Spleen (tissue), 13 donors: Measurements from ENCODE around the gene GAGE2A. TPM values are rescaled to one million over a fixed set of nuclear protein-coding genes. Genes with fewer than 3 reads are reported as not detected.
"Not testable (repeated sequence)": the region's sequence is repeated elsewhere in the genome, so short reads cannot be mapped to it uniquely, and the experiment has no call there.

Source experiments
- DNase-seq: peaks from one replicate; pipeline ENCODE4 v3.0.0-alpha.2; 2020
- H3K27ac ChIP-seq, 8 donors: fragments of 200-600 bp; sonication (generic) in 7 of 8; 1 replicate in 4 of 8; 2 replicates in 4 of 8; pipeline versions ENCODE4 v1.5.0 to v1.8.0; 2016 to 2021; ENCODE audit warnings: inconsistent platforms in 4 of 8, mild to moderate bottlenecking in 4 of 8, moderate library complexity in 1 of 8
- H3K27me3 ChIP-seq, 7 donors: fragments of 200-600 bp; sonication (generic) in 6 of 7; replicated peaks in 1 of 7; 1 replicate in 4 of 7; 2 replicates in 3 of 7; pipeline versions ENCODE4 v1.5.0 to v1.8.0; 2016 to 2021; ENCODE audit warnings: inconsistent platforms in 3 of 7, mild to moderate bottlenecking in 1 of 7
- H3K36me3 ChIP-seq, 6 donors: fragments of 200-600 bp; sonication (generic) in 5 of 6; 1 replicate in 4 of 6; 2 replicates in 2 of 6; pipeline versions ENCODE4 v1.5.0 to v1.8.0; 2016 to 2021; ENCODE audit warnings: inconsistent platforms in 2 of 6
- H3K4me1 ChIP-seq, 6 donors: fragments of 200-600 bp; sonication (generic) in 5 of 6; 1 replicate in 3 of 6; 2 replicates in 3 of 6; pipeline versions ENCODE4 v1.5.0 to v1.8.0; 2016 to 2021; ENCODE audit warnings: inconsistent platforms in 3 of 6
- H3K4me3 ChIP-seq, 8 donors: fragments of 200-600 bp; sonication (generic) in 7 of 8; 1 replicate in 4 of 8; 2 replicates in 4 of 8; pipeline versions ENCODE4 v1.5.0 to v1.8.0; 2016 to 2021; ENCODE audit warnings: inconsistent platforms in 4 of 8, mild to moderate bottlenecking in 4 of 8, moderate library complexity in 2 of 8
- H3K9me3 ChIP-seq, 8 donors: fragments of 200-600 bp; sonication (generic) in 7 of 8; 1 replicate in 4 of 8; 2 replicates in 4 of 8; pipeline versions ENCODE4 v1.5.0 to v1.8.0; 2016 to 2021; ENCODE audit warnings: inconsistent platforms in 4 of 8
- WGBS, 5 donors: extraction: QIAGEN DNeasy Blood & Tissue Kit in 3 of 5; methylation state at CpG; one replicate each; pipeline versions ENCODE4 v1.1.5 to v1.1.7; 2013 to 2018; 5-methylcytosine and 5-hydroxymethylcytosine counted together
- intact Hi-C: fragments of 100-400 bp; cut with DNase I; formaldehyde crosslinking; loops from one replicate; pipeline ENCODE4 v1.15.0; 2023; ENCODE audit warnings: low total_unique reads
- long read RNA-seq, 2 donors: transcript quantifications; one replicate each; lab custom pipeline, GENCODE V29; 2026
- polyA plus RNA-seq, 3 donors: library from polyadenylated mRNA; stranded (reverse); fragments of 200-250 nt; gene quantifications; one replicate each; pipeline ENCODE4 v1.2.1, GENCODE V29; 2013
- total RNA-seq, 7 donors: library from RNA; depleted of rRNA in 3 of 7; stranded (reverse); fragments of >200 nt in 3 of 7; fragmentation: NEBNext Ultra II Directional in 4 of 7; extraction: Animal tissue kit (Norgen Biotek cat#: 25700) in 4 of 7; gene quantifications; one replicate each; pipeline versions ENCODE4 v1.1.0 to v1.2.1, GENCODE V29; 2016 to 2021
- donor health status: healthy with polysubstance abuse.
- donor health status: DM: no; HTN: no; CAD: no; lungs with moderate emphysema.
- donor health status: DM: no; HTN: no; CAD: no.
- donor health status: Bipolar disorder and iron deficiency.
- donor health status: healthy.
- donor health status: DM: no; HTN: no; CAD: no.
- donor health status: DM: yes; HTN: yes; CAD: no.

The GAGE2A gene, protein sequence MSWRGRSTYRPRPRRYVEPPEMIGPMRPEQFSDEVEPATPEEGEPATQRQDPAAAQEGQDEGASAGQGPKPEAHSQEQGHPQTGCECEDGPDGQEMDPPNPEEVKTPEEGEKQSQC
- total RNA-seq (not detected), polyA plus RNA-seq (not detected)
- long read RNA-seq, donor 1: 0 reads
- long read RNA-seq, donor 2: 0 reads

DNA sequence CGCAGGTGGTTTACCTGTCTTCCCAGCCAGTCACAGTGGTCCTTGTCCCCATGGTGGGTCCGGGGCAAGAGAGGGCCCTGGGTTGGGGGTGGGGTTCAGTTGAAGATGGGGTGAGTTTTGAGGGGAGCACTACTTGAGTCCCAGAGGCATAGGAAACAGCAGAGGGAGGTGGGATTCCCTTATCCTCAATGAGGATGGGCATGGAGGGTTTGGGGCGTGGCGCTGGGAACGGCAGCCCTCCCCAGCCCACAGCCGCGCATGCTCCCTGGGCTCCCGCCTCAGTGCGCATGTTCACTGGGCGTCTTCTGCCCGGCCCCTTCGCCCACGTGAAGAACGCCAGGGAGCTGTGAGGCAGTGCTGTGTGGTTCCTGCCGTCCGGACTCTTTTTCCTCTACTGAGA, at the start of gene GAGE2A:
GAGE2A (plus strand) TSS at position 301 of the 400 bp plus-strand sequence. CDS start 1,155 bp downstream, outside the sequence.
- DNase-seq, H3K36me3 ChIP-seq, H3K4me1 ChIP-seq, H3K4me3 ChIP-seq, H3K9me3 ChIP-seq, H3K27ac ChIP-seq, H3K27me3 ChIP-seq, intact Hi-C loops: not testable (repeated sequence)
- WGBS, 5 donors: no CpG with 5 or more reads among the region's 16 CpGs

DNA sequence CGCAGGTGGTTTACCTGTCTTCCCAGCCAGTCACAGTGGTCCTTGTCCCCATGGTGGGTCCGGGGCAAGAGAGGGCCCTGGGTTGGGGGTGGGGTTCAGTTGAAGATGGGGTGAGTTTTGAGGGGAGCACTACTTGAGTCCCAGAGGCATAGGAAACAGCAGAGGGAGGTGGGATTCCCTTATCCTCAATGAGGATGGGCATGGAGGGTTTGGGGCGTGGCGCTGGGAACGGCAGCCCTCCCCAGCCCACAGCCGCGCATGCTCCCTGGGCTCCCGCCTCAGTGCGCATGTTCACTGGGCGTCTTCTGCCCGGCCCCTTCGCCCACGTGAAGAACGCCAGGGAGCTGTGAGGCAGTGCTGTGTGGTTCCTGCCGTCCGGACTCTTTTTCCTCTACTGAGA, 47.9 kb upstream of the GAGE2A start, which contains the start of gene GAGE12D:
GAGE12D (plus strand) TSS at position 301 of the 400 bp plus-strand sequence. CDS start 1,155 bp downstream, outside the sequence.
- intact Hi-C loops, H3K27me3 ChIP-seq, H3K4me3 ChIP-seq, H3K4me1 ChIP-seq, H3K27ac ChIP-seq, H3K9me3 ChIP-seq, H3K36me3 ChIP-seq, DNase-seq: not testable (repeated sequence)
- WGBS, 5 donors: no CpG with 5 or more reads among the region's 16 CpGs

DNA sequence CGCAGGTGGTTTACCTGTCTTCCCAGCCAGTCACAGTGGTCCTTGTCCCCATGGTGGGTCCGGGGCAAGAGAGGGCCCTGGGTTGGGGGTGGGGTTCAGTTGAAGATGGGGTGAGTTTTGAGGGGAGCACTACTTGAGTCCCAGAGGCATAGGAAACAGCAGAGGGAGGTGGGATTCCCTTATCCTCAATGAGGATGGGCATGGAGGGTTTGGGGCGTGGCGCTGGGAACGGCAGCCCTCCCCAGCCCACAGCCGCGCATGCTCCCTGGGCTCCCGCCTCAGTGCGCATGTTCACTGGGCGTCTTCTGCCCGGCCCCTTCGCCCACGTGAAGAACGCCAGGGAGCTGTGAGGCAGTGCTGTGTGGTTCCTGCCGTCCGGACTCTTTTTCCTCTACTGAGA, 38.3 kb upstream of the GAGE2A start, which contains the start of gene GAGE12E:
GAGE12E (plus strand) TSS at position 301 of the 400 bp plus-strand sequence. CDS start 1,155 bp downstream, outside the sequence.
- H3K4me3 ChIP-seq, intact Hi-C loops, H3K36me3 ChIP-seq, DNase-seq, H3K27ac ChIP-seq, H3K9me3 ChIP-seq, H3K4me1 ChIP-seq, H3K27me3 ChIP-seq: not testable (repeated sequence)
- WGBS, 5 donors: no CpG with 5 or more reads among the region's 16 CpGs

DNA sequence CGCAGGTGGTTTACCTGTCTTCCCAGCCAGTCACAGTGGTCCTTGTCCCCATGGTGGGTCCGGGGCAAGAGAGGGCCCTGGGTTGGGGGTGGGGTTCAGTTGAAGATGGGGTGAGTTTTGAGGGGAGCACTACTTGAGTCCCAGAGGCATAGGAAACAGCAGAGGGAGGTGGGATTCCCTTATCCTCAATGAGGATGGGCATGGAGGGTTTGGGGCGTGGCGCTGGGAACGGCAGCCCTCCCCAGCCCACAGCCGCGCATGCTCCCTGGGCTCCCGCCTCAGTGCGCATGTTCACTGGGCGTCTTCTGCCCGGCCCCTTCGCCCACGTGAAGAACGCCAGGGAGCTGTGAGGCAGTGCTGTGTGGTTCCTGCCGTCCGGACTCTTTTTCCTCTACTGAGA, 28.8 kb upstream of the GAGE2A start, which contains the start of gene GAGE12F:
GAGE12F (plus strand) TSS at position 301 of the 400 bp plus-strand sequence. CDS start 1,155 bp downstream, outside the sequence.
- no CpG with 5 or more reads among the region's 16 CpGs for WGBS, 5 donors
- H3K4me3 ChIP-seq, H3K27me3 ChIP-seq, H3K9me3 ChIP-seq, intact Hi-C loops, H3K27ac ChIP-seq, DNase-seq, H3K4me1 ChIP-seq, H3K36me3 ChIP-seq: not testable (repeated sequence)

DNA sequence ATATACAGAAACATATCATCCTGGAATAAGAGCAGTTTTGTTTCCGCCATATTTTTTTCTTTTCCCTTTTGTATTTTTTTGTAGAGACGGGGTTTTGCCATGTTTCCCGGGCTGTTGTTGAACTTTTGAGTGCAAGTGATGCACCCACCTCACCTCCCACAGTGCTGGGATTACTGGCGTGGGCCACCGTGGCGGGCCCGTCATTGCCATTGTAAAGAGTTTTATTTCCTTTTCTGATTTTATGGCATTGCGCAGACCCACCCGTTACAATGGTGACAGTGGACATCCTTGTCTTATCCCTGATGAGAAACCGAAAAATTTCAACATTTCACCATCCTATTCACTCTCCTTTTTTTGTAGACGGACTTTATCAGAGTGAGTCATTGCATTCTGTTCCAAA, 20.6 kb upstream of the GAGE2A start:
- H3K4me3 ChIP-seq, H3K4me1 ChIP-seq, intact Hi-C loops, DNase-seq, H3K27ac ChIP-seq, H3K27me3 ChIP-seq, H3K36me3 ChIP-seq, H3K9me3 ChIP-seq: not testable (repeated sequence)
- no CpG with 5 or more reads among the region's 11 CpGs for WGBS, 5 donors

DNA sequence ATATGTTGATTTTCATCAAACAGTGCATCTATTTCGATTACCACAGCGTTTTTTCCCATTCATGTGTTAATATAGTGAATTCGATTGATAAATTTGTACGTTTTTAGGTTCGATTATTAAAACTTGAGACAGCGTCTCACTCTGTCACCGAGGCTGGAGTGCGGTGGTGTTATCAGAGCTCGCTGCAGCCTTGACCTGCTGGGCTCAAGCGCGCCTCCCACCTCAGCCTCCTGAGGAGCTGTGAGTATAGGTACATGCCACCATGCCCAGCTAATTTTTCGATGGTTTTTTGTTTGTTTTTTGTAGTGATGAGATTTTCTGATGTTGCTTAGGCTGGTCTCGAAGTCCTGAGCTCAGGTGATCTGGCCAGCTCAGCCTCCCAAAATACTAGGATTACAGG, 20.1 kb upstream of the GAGE2A start:
- DNase-seq, H3K4me3 ChIP-seq, H3K9me3 ChIP-seq, H3K4me1 ChIP-seq, H3K27me3 ChIP-seq, intact Hi-C loops, H3K36me3 ChIP-seq, H3K27ac ChIP-seq: not testable (repeated sequence)
- WGBS, 5 donors: 93% methylated on average over 10 of the region's 13 CpGs; no CpG with 5 or more reads in 4 of the 5 donors

DNA sequence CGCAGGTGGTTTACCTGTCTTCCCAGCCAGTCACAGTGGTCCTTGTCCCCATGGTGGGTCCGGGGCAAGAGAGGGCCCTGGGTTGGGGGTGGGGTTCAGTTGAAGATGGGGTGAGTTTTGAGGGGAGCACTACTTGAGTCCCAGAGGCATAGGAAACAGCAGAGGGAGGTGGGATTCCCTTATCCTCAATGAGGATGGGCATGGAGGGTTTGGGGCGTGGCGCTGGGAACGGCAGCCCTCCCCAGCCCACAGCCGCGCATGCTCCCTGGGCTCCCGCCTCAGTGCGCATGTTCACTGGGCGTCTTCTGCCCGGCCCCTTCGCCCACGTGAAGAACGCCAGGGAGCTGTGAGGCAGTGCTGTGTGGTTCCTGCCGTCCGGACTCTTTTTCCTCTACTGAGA, 19.2 kb upstream of the GAGE2A start, which contains the start of gene GAGE12G:
GAGE12G (plus strand) TSS at position 301 of the 400 bp plus-strand sequence. CDS start 1,155 bp downstream, outside the sequence.
- intact Hi-C loops, H3K27ac ChIP-seq, H3K4me3 ChIP-seq, H3K9me3 ChIP-seq, H3K4me1 ChIP-seq, H3K36me3 ChIP-seq, DNase-seq, H3K27me3 ChIP-seq: not testable (repeated sequence)
- no CpG with 5 or more reads among the region's 16 CpGs for WGBS, 5 donors

DNA sequence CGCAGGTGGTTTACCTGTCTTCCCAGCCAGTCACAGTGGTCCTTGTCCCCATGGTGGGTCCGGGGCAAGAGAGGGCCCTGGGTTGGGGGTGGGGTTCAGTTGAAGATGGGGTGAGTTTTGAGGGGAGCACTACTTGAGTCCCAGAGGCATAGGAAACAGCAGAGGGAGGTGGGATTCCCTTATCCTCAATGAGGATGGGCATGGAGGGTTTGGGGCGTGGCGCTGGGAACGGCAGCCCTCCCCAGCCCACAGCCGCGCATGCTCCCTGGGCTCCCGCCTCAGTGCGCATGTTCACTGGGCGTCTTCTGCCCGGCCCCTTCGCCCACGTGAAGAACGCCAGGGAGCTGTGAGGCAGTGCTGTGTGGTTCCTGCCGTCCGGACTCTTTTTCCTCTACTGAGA, 9.6 kb upstream of the GAGE2A start, which contains the start of gene GAGE12H:
GAGE12H (plus strand) TSS at position 301 of the 400 bp plus-strand sequence. CDS start 1,155 bp downstream, outside the sequence.
- H3K27me3 ChIP-seq, H3K9me3 ChIP-seq, H3K27ac ChIP-seq, DNase-seq, intact Hi-C loops, H3K36me3 ChIP-seq, H3K4me3 ChIP-seq, H3K4me1 ChIP-seq: not testable (repeated sequence)
- WGBS, 5 donors: no CpG with 5 or more reads among the region's 16 CpGs

DNA sequence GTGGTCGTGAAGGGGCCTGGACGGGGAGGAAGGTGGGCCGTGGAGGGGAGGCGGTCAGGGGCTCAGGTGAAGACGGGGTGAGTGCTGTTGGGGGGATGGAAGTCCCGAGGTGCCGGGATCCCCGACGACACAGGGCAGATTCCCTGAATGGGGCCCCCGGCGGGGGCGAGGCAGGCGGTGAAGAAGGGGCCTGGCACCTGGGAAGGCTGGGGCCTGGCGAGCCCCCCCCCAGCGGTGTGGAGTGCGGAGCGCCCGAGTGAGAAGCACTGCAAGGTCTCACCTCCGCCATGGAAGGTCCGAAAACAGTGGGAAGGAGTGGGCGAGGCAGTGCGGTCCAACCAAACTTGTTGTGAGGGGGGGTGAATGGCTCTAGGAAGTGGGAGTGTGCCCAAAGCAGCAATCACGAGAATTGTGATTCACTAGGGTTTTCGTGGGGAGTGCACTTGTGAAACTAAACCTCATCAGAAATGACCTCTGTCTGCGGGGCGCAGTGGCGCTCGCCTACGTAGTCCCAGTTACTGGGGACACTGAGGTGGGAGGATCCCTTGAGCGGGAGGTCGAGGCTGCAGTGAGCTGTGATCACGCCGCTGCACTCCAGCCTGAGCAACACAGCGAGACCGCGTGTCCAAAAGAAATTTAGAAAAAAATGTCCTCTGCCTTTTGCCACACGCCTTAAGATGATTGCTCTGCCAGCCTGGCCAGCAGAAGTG, 628 bp downstream of the GAGE2A start:
- H3K4me1 ChIP-seq, H3K36me3 ChIP-seq, H3K4me3 ChIP-seq, intact Hi-C loops, H3K9me3 ChIP-seq, H3K27ac ChIP-seq, H3K27me3 ChIP-seq: not testable (repeated sequence)
- peak; percentile 83 for DNase-seq
- 90 to 92% (median 91%) methylated on average over 21 to 33 of the region's 37 CpGs for WGBS, 5 donors

DNA sequence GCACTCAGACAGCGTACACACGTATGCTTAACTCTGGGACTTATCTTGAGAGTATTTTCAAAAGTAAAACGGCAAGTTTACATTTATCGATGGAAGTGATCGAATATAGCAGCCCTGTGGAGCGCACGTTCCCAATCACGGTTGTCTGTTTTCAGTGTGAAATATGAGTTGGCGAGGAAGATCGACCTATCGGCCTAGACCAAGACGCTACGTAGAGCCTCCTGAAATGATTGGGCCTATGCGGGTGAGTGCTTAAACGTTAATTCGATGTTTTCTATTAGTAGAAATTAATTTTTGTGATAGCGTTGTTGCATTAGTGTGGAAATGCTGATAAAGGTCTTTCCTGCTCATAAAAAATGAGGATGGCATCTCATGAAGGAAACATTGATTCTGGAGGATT, 1.2 kb downstream of the GAGE2A start:
- DNase-seq, H3K27me3 ChIP-seq, H3K36me3 ChIP-seq, H3K4me1 ChIP-seq, H3K27ac ChIP-seq, H3K4me3 ChIP-seq, H3K9me3 ChIP-seq, intact Hi-C loops: not testable (repeated sequence)
- WGBS, 5 donors: 88 to 96% (median 93%) methylated on average over 9 to 16 of the region's 17 CpGs

DNA sequence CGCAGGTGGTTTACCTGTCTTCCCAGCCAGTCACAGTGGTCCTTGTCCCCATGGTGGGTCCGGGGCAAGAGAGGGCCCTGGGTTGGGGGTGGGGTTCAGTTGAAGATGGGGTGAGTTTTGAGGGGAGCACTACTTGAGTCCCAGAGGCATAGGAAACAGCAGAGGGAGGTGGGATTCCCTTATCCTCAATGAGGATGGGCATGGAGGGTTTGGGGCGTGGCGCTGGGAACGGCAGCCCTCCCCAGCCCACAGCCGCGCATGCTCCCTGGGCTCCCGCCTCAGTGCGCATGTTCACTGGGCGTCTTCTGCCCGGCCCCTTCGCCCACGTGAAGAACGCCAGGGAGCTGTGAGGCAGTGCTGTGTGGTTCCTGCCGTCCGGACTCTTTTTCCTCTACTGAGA, 9.4 kb downstream of the GAGE2A start, which contains the start of gene GAGE1:
GAGE1 (plus strand) TSS at position 301 of the 400 bp plus-strand sequence. CDS start 1,155 bp downstream, outside the sequence.
- WGBS, 5 donors: no CpG with 5 or more reads among the region's 16 CpGs
- DNase-seq, H3K36me3 ChIP-seq, intact Hi-C loops, H3K27me3 ChIP-seq, H3K4me1 ChIP-seq, H3K27ac ChIP-seq, H3K4me3 ChIP-seq, H3K9me3 ChIP-seq: not testable (repeated sequence)
